ENCODE results near the gene SRA1.

- TF ChIP-seq CTCF (IDR thresholded peaks at IDR 0.05; ENCODE audit: poor library complexity), result no peak
- no peak for TF ChIP-seq EZH2 (IDR thresholded peaks at IDR 0.05; ENCODE audit: borderline replicate concordance)
- TF ChIP-seq EZH2phosphoT487 (IDR thresholded peaks at IDR 0.05; ENCODE audit: low read depth, severe bottlenecking, unreplicated experiment), result no peak
These were observed 34.6 kb upstream of the SRA1 start for GRCh38 chr5:140591747-140592372.

Data from hepatocyte (in vitro differentiated cells).